T47D (cell line): Measurements from ENCODE around the gene FIBP.

Source experiments
- DNase-seq, 2 experiments: peaks; one replicate each; pipeline versions ENCODE4 v3.0.0 to v3.0.0-alpha.2; 2011 to 2012; ENCODE audit warnings: low read depth in 1 of 2, low spot score in 1 of 2
- JUND ChIP-seq: IDR thresholded peaks from 2 replicates; pipeline ENCODE4 v1.6.1; 2012; ENCODE audit warnings: low read depth
- in situ Hi-C: cut with HindIII; loops from 2 replicates; pipeline ENCODE4 v1.10.0; 2016; ENCODE audit warnings: low sequenced_read_pairs, low pct_unique_long_range_greater_than_20kb

The FIBP gene

DNA sequence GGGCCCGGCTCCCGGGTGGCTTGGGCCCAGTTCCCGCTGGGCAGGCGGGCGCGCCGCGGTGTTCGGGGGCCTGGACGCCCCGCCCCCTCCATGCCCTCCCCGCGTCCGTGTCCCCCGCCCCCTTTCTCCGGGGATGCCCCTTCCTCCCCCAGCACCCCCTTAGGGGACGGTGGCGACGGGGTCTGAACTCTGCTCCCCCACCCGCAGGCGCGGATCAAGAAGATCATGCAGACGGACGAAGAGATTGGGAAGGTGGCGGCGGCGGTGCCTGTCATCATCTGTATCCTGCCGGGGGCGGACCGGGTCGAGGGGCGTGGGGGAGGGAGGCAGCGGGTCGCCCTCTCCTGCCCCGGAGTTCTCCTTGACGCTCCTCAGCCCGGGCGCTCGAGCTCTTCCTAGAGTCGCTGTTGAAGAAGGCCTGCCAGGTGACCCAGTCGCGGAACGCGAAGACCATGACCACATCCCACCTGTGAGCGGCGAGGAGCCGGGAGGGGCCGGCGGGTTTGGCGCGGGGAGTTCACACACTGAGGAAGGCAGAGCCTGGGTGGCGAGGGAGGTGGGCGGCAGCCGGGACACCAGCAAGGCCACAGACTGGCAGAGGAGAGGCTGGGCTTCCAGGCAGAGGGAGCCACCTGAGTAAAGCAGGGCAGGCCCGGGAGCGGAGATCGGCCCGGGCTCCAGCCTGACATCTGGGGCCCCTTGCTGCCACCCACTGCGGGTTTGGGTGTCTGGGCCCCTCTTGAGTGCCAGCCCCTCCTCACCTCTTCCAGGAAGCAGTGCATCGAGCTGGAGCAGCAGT, 31.5 kb upstream of the FIBP start:
- TF ChIP-seq JUND: no peak
- DNase-seq: peak in 1 of 2 experiments; percentile 38
- in situ Hi-C loops: no loop called here

DNA sequence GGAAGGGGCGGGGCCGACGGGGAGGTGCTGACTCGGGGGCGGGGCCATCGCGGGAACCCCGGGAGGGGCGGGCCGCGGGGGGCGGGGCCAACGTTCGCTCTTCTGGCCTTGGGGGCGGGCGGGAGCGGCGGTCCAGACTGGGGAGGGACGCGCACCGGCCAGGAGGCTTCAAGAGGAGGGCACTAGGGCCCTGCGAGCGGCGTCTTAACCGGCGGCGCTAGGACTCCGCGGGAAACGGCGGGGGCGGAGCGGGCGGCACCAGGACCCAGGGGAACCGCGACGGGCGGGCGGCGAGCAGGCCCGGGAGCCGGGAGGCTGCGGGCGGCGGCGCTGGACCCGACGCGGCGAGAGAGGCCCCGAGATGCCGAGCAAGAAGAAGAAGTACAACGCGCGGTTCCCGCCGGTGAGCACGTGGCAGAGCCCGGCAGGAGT, 30.9 kb upstream of the FIBP start, which contains the start of gene DRAP1:
Gene DRAP1 (plus strand): TSS at position 286 of the 432 bp plus-strand sequence. CDS start 76 bp downstream, at position 362.
- no peak for TF ChIP-seq JUND
- DNase-seq: peak; percentile 97 to 99
- in situ Hi-C loops: no loop called here

DNA sequence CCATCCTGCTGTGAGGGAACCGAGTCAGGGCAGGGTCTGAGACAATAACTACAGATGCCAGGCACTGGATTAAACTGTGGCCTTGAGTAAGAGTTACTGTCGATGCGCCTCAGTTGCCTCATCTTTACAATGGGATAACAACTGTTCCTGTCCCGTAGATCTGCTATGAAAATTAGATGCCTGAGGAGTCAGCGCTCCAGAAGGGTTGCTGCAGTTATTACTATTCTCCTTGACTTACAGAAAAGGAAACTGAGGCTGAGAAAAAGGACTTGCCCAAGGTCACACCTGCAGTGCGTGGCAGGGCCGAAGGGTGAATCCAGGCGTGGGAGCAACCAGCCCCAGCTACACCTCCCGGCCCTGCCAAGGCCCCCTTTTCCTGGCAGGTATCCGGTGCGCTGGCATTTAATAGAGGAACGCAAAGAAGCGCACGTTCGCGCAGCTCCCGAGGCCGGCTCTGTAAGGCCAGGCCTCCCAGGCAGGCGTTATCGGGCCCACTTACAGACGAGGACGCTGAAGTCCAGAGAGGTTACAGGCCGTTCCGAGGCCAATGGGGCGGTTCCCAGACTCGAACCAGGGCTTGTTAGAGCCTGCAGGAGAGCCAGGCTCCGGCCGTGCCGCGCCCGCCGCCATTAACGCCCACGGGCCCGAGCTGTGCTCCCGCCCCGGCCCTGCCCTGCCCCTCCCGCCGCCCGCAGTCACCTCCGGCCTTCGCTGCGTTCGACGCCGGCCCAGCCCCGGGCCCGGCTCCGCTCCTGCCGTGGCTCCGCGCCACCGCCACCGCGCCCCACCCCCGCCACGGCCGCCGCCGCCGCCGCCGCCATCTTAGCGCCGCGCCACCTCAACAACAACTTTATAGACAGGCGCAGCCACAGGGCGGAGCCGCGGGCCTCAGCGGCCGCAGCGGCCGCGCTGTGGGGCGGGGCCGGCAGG, 30.2 kb upstream of the FIBP start, which contains the start of gene C11orf68:
Gene C11orf68 (minus strand): TSS at position 852 of the 930 bp plus-strand sequence. CDS start 31 bp downstream, at position 821.
- no peak for TF ChIP-seq JUND
- in situ Hi-C loops: no loop called here
- no peak for DNase-seq

DNA sequence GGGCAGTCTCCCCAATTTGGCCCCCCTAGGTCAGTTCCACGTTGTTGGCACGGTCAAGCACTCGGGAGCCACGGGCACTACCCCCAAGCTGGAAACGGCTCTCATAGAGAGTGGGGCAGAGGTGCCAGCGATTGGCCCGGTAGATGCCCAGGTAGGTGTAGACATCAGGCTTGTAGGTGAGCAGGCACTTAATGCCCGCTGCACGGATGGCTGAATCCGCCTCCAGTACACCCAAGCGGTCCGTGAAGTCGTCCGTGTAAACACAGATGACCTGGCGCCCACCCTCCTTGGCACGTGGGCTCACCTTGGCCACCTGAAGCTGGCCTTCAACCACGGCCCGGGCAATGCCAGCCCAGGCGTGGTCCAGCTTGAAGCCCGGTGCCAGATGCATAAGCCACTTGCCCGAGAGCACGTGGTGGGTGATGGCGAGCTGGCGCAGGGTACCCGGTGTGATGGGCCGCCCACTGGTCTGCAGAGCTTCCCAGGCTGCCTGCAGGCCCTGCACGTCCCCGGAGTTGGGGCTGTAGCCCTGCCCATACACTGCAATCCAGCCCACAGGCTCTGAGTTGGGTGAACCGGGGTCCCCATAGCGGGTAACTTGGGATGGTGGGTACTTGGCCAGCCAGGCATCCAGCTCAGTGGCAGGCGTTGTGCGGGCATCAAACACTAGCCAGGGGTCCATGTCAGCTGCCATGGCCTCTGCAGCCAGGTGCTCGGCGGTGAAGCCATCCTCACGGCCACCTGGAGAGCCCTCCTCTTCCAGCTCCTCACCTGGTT, 29.4 kb upstream of the FIBP start:
- no peak for DNase-seq
- no peak for TF ChIP-seq JUND
- in situ Hi-C loops: no loop called here

DNA sequence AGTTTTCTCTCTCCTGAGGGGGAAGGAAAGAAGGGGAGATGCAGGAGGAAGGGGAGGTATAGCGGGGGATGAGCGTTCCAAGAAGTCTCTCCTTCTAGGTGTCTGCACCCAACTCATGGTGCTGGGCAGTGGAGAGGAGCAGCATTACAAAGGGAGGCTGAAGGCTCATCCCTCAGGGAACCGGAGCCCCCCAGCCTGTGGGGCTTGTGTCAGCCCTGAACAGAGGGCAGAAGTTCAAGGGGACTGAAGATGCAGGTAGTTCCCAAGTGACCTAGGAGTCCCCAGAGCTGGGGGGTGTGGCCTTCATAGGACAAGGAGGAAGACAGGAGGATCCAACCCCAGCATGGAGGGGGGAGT, 28.8 kb upstream of the FIBP start:
- in situ Hi-C loops: no loop called here
- TF ChIP-seq JUND: no peak
- no peak for DNase-seq

DNA sequence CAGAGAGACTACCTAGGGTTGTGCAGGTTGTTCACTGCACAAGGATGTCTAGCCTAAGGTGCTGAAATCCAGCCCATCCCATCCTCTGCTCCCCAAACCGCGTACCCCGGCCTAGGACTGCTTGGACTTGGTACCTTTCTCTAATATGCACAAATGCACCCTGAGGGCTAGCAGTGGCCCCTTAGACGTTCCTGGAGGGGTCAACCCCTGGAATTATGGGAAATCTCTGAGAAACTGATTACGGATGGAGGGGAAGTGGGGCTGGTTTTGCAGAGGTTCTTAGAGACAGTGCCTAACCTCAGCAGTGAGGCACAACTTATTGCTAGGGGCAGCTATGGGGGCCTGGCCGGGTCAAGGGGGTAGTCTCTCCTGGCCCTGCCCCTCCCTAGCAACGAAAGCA, 28.1 kb upstream of the FIBP start:
- TF ChIP-seq JUND: no peak
- in situ Hi-C loops: no loop called here
- no peak for DNase-seq

DNA sequence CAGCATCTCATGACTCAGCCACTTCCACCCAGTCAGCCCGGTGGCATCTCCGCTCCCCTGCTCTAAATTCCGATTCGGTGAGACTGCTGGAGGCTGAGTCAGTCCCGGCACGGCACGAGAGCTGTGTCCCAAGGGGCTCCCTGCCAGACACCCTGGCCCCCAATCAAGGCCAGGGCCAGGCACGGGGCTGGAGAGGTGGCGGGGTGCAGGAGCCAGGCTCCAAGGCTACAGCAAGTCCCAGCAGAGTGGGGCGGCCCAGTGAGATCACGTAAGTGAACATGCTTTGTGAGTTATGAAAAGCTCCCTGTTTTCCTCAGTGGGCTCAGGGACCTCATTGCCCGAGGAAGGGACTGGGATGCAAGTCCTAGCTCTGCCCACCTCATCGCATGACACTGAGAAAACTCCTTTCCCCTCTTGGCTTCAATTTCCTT, 27.6 kb upstream of the FIBP start:
- no peak for TF ChIP-seq JUND
- no peak for DNase-seq
- in situ Hi-C loops: no loop called here

DNA sequence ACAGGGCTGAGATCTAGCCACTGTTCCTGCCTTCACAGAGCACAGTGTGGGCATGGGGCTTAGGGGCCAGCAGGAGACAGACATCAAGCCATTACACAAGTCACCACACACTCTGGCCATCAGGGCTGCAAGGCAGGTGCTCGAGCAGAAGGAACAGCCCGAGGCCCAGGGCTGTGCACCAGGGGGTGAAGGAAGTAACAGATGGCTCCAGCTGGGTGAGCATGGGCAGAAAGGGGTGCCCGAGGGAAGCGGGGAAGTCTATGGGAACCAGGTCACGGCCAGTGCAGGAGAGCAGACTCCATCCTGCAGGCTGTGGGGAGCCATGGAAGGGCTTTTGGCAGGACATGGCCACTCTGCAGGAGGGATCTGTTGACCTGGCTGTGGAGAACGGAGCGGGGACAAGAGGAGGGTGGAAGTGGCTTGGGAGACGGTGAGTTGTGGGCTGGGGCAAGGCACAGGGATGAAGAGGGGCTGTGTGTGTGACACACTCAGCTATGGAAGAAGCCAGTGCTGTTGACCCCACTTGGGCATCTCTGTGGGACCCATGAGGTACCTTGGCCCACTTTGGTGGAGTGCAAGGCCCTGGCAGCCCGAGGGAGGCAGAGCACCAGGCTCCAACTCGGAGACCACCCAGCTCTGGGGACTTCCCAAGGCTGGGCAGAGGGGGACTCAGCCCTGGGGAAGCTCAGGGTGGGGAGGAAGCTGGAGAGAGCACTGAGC, 27.0 kb upstream of the FIBP start:
- in situ Hi-C loops: no loop called here
- no peak for TF ChIP-seq JUND
- no peak for DNase-seq

DNA sequence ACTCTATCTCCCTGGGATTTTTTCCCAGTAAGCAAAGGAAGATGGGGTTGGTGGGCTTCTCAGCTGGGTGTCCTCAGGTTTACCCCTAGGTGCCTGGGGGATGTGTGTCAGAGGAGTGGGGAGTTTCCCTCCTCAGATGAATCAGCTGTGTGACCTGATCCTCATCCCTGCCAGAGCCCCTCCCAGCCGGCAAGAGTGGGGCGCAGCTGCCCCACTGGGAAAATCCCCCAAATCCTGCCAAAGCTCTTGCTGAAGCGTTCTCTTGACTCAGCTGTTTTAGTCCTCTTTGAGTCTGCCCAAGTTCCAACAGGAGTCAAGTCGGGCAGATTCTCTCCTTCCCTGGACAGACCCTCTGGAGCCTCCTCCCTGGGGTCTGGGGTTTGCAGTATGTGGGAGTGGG, 24.6 kb upstream of the FIBP start:
- no peak for DNase-seq
- in situ Hi-C loops: no loop called here

DNA sequence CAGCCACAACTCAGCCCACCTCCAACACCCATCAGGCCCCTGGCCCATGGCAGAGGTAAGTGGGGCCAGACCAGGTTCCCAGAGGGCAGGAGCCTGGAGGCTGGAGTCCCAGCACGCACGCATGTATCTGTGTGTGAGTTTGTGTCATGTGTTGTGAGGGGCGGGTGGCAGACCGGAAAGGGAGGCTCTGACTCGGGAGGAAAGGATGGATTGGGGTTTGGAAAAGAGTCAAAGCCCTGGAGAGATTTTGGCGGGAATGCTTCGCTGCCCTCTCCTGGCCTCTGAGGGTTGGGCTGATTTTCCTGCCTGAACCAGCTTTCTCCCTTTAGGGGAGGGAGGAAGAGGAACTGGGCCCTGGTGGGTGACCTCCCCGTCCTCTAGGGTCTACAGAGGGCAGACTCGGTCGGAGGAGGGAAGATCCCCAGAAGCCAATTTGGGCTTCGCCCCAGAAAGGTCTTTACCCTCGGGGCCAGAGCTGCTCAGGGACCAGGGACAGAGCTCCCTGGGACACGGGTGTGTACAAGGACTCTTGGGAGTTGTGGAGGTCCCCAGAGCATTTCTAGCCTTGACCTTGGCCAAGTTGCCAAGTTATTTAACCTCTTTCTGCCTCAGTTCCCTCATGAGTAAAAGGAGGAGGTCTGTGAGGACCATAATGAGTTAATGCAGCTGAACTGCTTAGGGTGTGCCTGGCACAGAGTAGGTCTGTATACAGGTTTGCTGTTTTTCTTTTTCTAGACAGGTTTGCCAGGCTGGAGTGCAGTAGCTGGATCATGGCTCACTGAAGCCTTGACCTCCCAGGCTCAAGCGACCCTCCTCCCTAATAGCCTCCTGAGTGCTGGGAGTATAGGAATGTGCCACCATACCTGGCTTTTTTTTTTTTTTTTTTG, 23.7 kb upstream of the FIBP start:
- TF ChIP-seq JUND: no peak
- DNase-seq: peak in 1 of 2 experiments; percentile 78
- in situ Hi-C loops: no loop called here

More for the DNA sequence above, 24.6 kb upstream of the FIBP start:
- TF ChIP-seq JUND: no peak

DNA sequence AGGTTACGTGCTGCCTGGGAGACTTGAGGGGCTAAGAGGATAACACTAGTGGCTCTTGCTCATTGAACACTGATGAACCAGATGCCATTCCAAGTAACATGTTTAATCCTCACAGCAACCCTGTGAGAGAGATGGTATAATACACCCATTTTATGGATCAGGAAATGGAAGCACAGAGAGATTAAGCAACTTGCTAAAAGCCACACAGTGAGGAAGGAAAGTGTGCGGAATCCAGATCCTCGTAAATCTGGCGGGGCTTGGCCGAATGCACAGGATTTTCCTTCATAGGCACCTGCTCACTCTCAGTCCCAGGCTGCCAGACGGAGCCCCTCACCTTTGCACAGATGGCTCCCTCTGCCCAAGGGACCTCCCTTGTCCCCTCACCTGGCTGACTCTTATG, 19.6 kb upstream of the FIBP start:
- TF ChIP-seq JUND: no peak
- in situ Hi-C loops: no loop called here
- no peak for DNase-seq
